Midbrain (tissue), 1 donor: ENCODE data around the gene SFT2D2.
"Not testable (repeated sequence)": the region's sequence is repeated elsewhere in the genome, so short reads cannot be mapped to it uniquely, and the experiment has no call there.

Experiments used
- DNase-seq: peaks from one replicate; lab custom pipeline; 2025; lab: John Stamatoyannopoulos, UW

SFT2D2 gene

GRCh38 chr1:168225476-168226190 lies at the start of gene SFT2D2:
Gene SFT2D2 (plus strand): TSS chr1:168226004. CDS start chr1:168226080, 76 bp downstream.
- peak; percentile 68 for DNase-seq

GRCh38 chr1:168178227-168178637 lies 47.6 kb upstream of the SFT2D2 start:
- no peak for DNase-seq

DNA sequence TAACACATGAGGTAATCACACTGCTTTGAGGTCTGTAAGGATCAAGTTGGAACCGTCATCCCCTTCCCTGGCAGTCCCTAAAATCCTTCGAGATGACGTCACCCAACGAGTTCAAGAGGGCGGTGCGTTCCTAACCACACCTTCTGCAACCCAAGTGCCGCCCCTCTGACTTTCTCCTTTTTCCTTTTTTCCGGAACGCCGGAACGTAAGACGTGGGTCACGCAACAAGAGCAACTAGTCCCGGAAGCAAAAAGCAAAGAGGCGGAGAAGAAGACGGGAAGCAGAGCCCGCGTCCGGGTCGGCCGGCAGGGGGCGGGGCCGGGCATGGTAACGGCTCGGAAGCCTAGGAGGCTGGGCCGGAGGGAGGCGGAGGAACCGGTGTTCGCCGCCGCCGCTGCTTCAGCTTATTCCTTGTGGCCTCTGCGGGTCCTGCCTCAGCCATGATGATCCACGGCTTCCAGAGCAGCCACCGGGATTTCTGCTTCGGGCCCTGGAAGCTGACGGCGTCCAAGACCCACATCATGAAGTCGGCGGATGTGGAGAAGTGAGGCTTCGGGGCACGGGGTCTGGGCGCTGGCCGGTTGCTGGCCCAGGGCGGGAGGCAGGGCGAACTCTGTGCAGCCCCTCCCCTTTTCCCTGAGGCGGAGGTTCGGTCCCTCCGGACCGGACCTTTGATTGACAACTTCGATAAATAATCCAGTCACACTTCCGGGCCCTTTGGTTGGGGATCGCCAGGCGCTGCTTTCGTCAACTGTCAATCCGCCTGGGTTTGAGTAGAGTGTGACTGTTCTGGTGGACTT lies 47.0 kb upstream of the SFT2D2 start, which contains the start of gene TIPRL:
TSS of gene TIPRL (plus strand) at position 325 of the 800 bp plus-strand sequence. CDS start at position 441, 116 bp downstream.
- peak; percentile 96 for DNase-seq

DNA sequence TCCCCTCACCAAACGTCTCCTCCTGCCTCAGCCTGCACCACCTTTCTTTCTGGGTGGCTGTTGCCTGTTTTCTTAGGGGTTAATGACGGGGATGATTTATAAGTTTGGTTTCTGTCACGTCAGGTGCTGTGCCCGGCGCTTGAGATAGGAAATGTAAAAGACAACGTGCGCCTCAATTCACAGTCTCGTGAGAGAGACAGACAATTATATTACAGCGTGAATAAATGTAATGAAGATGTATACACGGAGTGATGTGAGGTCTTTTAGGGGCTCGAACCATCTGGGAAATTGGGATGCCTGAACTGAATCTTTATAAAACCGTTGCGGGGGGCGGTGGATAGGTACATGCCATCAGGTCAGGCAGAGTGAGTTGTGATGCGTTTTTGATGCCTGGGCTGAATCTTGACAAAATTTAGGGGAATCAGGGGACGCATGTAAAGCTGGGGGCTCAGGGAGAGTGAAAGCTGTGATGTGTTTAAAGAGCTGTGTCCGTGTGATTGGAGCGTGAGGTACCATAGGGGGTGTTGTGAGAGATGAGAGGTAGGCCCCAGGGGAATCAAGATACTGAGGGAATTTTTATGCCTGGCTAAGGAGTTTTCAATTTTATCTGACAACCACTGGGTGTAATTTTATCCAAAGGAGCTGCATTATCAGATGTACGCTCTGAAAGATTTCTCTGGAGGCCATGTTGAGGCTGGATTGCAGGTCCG lies 46.2 kb upstream of the SFT2D2 start:
- peak; percentile 40 for DNase-seq

DNA sequence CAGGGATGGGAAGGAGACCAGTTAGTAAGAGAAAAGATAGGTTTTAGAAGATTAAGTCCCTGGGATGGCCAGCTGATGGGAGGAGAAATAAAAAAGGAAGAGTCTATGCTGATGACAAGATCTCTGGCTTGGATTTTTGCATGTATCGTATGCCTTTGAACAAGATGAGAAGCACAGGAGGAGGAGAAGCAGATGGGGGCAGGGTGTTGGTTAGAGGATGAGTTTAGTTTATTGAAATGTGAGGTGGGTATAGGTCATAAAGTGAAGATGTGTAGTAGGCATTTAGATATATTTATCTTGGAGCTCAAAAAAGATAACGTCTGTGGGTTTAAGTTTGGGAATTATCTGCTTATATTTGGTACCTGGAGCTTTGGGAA lies 45.7 kb upstream of the SFT2D2 start:
- DNase-seq, result no peak

- DNase-seq, result not testable (repeated sequence)
Measured at GRCh38 chr1:168181063-168181720, 44.6 kb upstream of the SFT2D2 start.

DNA sequence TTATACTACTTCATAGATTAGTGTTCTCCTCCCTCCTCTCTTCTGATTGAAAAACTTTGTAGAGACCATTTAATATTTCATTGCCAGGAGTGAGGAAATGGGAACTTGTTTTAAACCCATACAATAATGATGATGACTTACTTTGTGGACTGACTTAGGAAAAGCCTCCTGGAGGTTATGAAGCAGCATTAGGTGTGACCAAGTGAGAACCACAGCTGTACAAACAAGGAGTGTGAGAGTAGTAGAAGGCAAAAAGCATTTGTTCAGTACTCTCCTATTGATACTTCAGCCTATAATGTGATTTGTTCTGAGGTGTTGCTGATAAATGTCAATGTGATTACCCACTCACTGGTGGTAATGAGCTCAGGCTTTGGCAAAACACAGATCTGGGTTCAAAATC lies 38.6 kb upstream of the SFT2D2 start:
- DNase-seq, result no peak

- DNase-seq, result no peak
Measured at GRCh38 chr1:168190403-168190802, 35.4 kb upstream of the SFT2D2 start.

DNA sequence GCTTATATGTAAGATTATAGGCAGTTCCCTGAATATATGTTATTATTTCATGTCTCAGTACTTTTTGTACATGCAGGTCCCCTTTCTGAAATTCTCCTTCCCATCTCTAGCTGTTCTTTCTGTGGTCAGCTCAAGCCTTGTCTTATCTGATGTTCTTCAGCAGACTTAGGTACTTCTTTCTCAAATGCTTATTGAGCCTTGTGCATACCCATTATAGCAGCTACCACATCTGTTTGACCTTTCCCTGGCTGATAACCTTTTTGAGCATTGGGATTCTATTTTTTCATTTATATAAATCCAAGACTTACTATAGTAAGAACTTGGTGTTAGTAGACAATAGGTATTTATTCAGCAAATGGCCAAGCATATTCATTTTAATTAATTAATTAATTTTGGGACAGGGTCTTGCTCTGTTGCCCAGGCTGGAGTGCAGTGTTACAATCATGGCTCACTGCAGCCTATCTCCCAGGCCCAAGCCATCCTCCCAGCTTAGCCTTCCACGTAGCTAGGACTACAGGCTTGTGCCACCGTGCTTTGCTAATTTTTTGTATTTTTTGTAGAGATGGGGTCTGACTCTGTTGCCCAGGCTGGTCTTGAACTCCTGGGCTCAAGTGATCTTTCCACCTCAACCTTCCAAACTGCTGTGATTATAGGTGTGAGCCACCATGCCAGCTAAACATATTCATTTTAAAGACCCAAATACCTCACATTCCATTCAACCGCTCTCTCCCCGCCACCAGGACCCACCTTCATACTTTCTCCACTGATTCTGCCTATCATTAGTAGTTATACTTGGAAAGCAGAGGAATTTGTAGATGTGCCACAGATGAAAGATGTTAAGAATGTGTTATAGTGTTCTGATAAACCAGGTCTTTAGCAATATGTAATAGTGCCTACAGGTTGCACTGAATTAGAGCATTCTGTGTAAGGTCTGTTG lies 30.3 kb upstream of the SFT2D2 start:
- DNase-seq, result no peak

- no peak for DNase-seq
Measured at GRCh38 chr1:168199056-168199455, 26.7 kb upstream of the SFT2D2 start.

DNA sequence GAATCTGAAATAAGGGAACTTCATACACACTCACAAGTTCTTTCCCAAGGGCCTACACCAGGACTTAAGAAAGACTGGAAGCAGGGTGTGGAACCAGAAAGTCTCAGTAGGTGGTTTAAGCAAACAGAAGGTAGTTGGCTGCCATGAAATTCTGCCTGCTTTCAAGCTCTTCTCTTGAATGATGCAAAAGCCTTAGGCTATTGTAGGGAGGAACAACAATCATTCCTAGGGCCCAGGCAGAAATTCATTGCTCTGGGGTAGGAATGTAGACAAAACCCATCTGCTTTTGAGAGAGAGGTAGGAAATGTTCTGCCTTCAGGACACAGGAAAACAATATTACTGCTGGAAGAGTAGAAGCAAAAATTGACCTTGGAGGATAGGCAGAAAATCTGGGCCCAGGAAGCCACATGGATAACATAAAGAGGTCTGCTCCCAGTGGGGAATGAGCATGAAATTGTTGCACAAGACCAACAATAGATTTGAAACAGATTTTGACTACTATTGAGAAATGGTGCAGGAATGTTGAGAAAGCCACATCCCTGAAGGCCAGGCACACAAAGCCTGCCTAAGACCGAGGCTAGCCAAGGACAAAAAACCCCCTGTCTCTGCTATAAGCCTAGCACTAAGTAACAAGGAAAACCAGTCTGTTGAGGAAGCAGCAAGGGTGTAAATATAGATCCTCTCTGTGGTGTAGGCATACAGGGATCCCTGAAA lies 22.7 kb upstream of the SFT2D2 start:
- no peak for DNase-seq

DNA sequence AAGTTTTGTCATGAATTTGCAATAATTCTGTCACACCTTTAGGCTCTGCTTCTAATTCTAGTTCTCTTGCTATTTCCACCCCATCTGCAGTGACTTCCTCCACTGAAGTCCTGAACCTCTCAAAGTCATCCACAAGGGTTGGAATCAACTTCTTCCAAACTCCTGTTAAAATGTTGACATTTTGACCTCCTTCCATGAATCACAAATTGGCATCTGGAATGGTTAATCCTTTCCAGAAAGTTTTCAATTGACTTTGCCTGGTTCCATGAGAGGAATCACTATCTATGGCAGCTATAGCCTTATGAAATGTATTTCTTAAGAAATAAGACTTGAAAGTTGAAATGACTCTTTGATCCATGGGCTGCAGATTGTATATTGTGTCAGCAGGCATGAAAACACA lies 19.7 kb upstream of the SFT2D2 start:
- no peak for DNase-seq

DNA sequence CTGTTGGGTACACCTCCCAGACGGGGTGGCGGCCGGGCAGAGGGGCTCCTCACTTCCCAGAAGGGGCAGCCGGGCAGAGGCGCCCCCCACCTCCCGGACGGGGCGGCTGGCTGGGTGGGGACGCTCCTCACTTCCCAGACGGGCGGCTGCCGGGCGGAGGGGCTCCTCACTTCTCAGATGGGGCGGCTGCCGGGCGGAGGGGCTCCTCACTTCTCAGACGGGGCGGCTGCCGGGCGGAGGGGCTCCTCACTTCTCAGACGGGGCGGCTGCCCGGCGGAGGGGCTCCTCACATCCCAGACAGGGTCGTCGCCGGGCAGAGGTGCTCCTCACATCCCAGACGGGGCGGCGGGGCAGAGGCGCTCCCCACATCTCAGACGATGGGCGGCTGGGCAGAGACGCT lies 18.1 kb upstream of the SFT2D2 start:
- not testable (repeated sequence) for DNase-seq

DNA sequence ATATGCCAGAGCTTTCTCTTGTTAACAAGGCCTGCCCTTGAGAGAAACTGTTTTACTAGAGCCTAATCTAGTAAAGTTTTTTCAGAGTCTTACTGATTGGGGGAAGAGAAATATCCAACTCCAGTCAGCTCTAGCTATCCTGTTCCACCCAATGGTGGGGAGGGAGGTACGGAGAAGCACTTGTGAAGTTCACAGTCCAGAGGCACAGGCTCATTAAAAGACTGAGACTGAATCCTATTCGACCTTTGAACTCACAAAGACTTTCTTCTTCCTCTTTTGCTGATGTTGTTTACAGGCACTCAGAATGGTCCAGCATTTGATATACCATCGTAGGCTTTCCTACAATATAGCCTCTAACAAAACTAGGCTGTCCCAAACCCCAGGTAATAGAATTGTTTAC lies 15.5 kb upstream of the SFT2D2 start:
- no peak for DNase-seq

DNA sequence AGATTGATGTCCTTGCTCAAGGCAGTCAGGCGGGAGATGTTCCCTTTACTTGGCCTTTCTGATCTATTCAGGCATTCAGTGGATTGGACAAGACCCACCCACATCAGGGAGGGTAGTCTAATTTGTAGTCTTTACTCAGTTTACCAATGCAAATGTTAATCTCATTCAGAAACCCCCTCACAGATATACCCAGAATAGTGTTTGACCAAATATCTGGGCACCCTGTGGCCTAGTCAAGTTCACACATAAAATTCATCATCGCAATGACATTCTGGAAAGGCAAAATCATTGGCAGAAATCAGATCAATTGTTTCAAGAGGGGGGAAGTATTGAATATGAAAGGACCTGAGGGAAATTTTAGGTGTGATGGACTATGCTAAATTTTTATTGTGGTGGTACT lies 12.5 kb upstream of the SFT2D2 start:
- DNase-seq, result no peak

GRCh38 chr1:168216171-168216570 lies 9.6 kb upstream of the SFT2D2 start:
- no peak for DNase-seq

DNA sequence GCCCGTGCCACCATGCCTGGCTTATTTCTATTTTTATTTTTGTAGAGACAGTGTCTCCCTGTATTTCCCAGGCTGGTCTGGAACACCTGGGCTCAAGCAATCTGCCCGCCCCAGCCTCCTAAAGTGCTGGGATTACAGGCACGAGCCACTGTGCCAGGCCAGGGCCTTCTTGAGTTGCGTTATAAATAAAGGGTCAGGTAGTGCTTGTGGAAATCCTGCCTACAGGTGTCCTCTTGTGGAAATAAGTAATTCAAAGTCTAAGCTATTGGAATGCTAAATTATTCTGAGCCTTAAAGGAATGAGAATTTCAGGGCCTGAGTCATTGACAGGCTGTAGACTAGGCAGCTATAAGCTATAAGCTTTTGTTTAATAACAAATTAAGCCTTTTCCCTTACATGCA lies 8.1 kb upstream of the SFT2D2 start:
- no peak for DNase-seq

GRCh38 chr1:168218658-168219057 lies 7.1 kb upstream of the SFT2D2 start:
- DNase-seq, result no peak

DNA sequence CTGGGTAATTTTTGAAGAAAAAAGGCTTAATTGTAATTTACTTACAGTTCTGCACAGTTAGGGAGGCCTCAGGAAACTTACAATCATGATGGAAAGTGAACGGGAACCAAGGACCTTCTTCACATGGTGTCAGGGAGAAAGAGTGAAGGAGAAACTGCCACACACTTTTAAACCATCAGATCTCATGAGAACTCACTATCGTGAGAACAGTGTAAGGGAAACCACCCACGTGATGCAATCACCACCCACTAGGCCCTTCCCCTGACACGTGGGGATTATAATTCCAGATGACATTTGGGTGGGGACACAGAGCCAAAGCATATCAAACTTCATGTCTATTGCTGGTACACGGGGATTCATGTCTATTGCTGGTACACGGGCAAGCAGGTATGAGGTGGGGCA lies 5.3 kb upstream of the SFT2D2 start:
- no peak for DNase-seq

DNA sequence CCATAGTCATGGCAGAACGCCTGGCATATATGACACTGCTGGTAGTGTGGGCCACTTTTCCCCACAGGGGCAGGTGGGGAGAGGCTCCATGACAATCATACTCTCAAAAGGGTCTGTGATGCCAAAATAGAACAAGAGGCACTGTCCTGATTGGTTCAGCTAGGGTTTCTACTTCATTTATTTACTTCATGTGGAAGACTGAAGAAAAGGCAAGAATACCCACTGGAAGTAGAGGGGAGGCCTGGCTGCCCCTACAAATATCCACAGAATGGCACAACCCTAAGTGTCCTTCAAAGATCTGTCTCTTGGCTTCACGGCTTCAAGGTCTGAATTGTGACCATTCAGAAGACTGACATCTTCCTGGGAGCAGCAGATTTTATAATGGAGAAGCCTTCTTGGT lies 4.5 kb upstream of the SFT2D2 start:
- DNase-seq, result no peak
